Neural progenitor cell (in vitro differentiated cells): ENCODE data around the gene CACYBP. TPM values are rescaled to one million over a fixed set of nuclear protein-coding genes. Genes with fewer than 3 reads are reported as not detected.

Experiments
- DNase-seq: peaks from one replicate; pipeline ENCODE4 v3.0.0-alpha.2; 2016; ENCODE audit warnings: low spot score
- H2AFZ ChIP-seq: fragments of 200-600 bp; sonication (generic); replicated peaks from 2 replicates; pipeline ENCODE4 v1.6.1; 2016; ENCODE audit warnings: antibody characterized with exemption
- H3F3A ChIP-seq: fragments of 200-600 bp; sonication (generic); 2 replicates; pipeline ENCODE4 v1.6.1; 2016; ENCODE audit warnings: antibody characterized with exemption, low read depth
- H3K27ac ChIP-seq: fragments of 200-600 bp; sonication (generic); 2 replicates; pipeline ENCODE4 v1.5.1; 2016; ENCODE audit warnings: mild to moderate bottlenecking
- H3K27me3 ChIP-seq: fragments of 200-600 bp; sonication (generic); 2 replicates; pipeline ENCODE4 v1.6.1; 2016; ENCODE audit warnings: mild to moderate bottlenecking, moderate library complexity
- H3K36me3 ChIP-seq: fragments of 200-600 bp; sonication (generic); 2 replicates; pipeline ENCODE4 v1.5.1; 2016
- H3K4me1 ChIP-seq: fragments of 200-600 bp; sonication (generic); 2 replicates; pipeline ENCODE4 v1.6.1; 2016; ENCODE audit warnings: mixed run types
- H3K4me2 ChIP-seq: fragments of 200-600 bp; sonication (generic); 2 replicates; pipeline ENCODE4 v1.6.1; 2016
- H3K4me3 ChIP-seq: fragments of 200-600 bp; sonication (generic); 2 replicates; pipeline ENCODE4 v1.5.1; 2016
- H3K79me2 ChIP-seq: fragments of 200-600 bp; sonication (generic); 2 replicates; pipeline ENCODE4 v1.6.1; 2016; ENCODE audit warnings: low read depth
- H3K9ac ChIP-seq: fragments of 200-600 bp; sonication (generic); 2 replicates; pipeline ENCODE4 v1.6.1; 2016
- H3K9me3 ChIP-seq: fragments of 200-600 bp; sonication (generic); 2 replicates; pipeline ENCODE4 v1.5.1; 2016; ENCODE audit warnings: low read depth
- H4K20me1 ChIP-seq: fragments of 200-600 bp; sonication (generic); 2 replicates; pipeline ENCODE4 v1.6.1; 2016; ENCODE audit warnings: low read depth
- H3K27ac Mint-ChIP-seq: 3 replicates; pipeline ENCODE4 v1.8.0; 2021; ENCODE audit warnings: mixed read lengths
- H3K27me3 Mint-ChIP-seq: 2 replicates; pipeline ENCODE4 v1.8.0; 2022; ENCODE audit warnings: low read depth, mild to moderate bottlenecking, inconsistent platforms, moderate library complexity, mixed read lengths; ENCODE audit not compliant: insufficient read depth
- H3K36me3 Mint-ChIP-seq: 3 replicates; pipeline ENCODE4 v1.8.0; 2021; ENCODE audit warnings: mixed read lengths
- H3K4me1 Mint-ChIP-seq: 3 replicates; pipeline ENCODE4 v1.8.0; 2021; ENCODE audit warnings: mixed read lengths
- H3K4me3 Mint-ChIP-seq: 3 replicates; pipeline ENCODE4 v1.8.0; 2021; ENCODE audit warnings: mild to moderate bottlenecking, moderate library complexity, mixed read lengths
- H3K9me3 Mint-ChIP-seq: 3 replicates; pipeline ENCODE4 v1.8.0; 2020; ENCODE audit warnings: mixed read lengths
- CTCF ChIP-seq: fragments of 200-600 bp; sonication (generic); IDR thresholded peaks from 2 replicates; pipeline ENCODE4 v1.5.1; 2017; ENCODE audit warnings: antibody characterized with exemption, mild to moderate bottlenecking
- EZH2 ChIP-seq: fragments of 200-600 bp; sonication (generic); IDR thresholded peaks from 2 replicates; pipeline ENCODE4 v1.6.1; 2017; ENCODE audit warnings: antibody characterized with exemption, mild to moderate bottlenecking, moderate library complexity
- EZH2phosphoT487 ChIP-seq: fragments of 200-600 bp; sonication (generic); IDR thresholded peaks from 2 replicates; pipeline ENCODE4 v1.6.1; 2017; ENCODE audit warnings: antibody characterized with exemption
- total RNA-seq: library from RNA; depleted of rRNA; stranded (reverse); fragments of >200 nt; gene quantifications from 2 replicates; pipeline ENCODE4 v1.2.3, GENCODE V29; 2015; ENCODE audit warnings: low replicate concordance

The CACYBP gene
- total RNA-seq, 1 donor from 2014 or later, result 166 TPM

GRCh38 chr1:175045097-175045496 lies 45.4 kb downstream of the CACYBP start:
- Histone ChIP-seq H3K27ac (no peak overlapping the region), H3K27me3 (no peaks in the 10 kb centered on the region), H3K9me3 (no peaks in the 10 kb centered on the region), H3K36me3 (no peaks in the 10 kb centered on the region), H2AFZ (no peak overlapping the region), H3K79me2 (no peaks in the 10 kb centered on the region), H3F3A (no peaks in the 10 kb centered on the region), H3K9ac (no peak overlapping the region), H4K20me1 (no peaks in the 10 kb centered on the region), H3K4me2 (no peak overlapping the region), H3K4me1 (peaks cover 8% of the 10 kb centered on the region), H3K4me3 (no peak overlapping the region)
- TF ChIP-seq EZH2phosphoT487, result no peak
- TF ChIP-seq EZH2, result no peak
- TF ChIP-seq CTCF, result no peak
- H3K27me3 Mint-ChIP-seq, result no peaks in the 10 kb centered on the region
- no peak for DNase-seq
- H3K36me3 Mint-ChIP-seq, result no peaks in the 10 kb centered on the region
- peaks cover 19% of the 10 kb centered on the region for H3K9me3 Mint-ChIP-seq
- peaks cover 6% of the 10 kb centered on the region for H3K4me1 Mint-ChIP-seq
- H3K4me3 Mint-ChIP-seq, result no peak overlapping the region
- no peak overlapping the region for H3K27ac Mint-ChIP-seq

- H3K9me3 ChIP-seq, result no peaks in the 10 kb centered on the region
- TF ChIP-seq EZH2 (no peak), CTCF (no peak), EZH2phosphoT487 (no peak)
- peaks cover 6% of the 10 kb centered on the region for H3K4me1 Mint-ChIP-seq
- H3K27me3 Mint-ChIP-seq, result no peaks in the 10 kb centered on the region
- H3K27me3 ChIP-seq, result no peaks in the 10 kb centered on the region
- peaks cover 19% of the 10 kb centered on the region for H3K9me3 Mint-ChIP-seq
- H4K20me1 ChIP-seq, result no peaks in the 10 kb centered on the region
- H3K4me3 Mint-ChIP-seq, result no peak overlapping the region
- H3K27ac Mint-ChIP-seq, result no peak overlapping the region
- H3K4me2 ChIP-seq, result no peak overlapping the region
- no peak for DNase-seq
- peaks cover 8% of the 10 kb centered on the region for H3K4me1 ChIP-seq
- no peak overlapping the region for H3K4me3 ChIP-seq
- H3K79me2 ChIP-seq, result no peaks in the 10 kb centered on the region
- H3K9ac ChIP-seq, result no peak overlapping the region
- no peak overlapping the region for H3K27ac ChIP-seq
- no peaks in the 10 kb centered on the region for H3K36me3 ChIP-seq
- no peaks in the 10 kb centered on the region for H3F3A ChIP-seq
- H3K36me3 Mint-ChIP-seq, result no peaks in the 10 kb centered on the region
- H2AFZ ChIP-seq, result no peak overlapping the region
These were observed 45.8 kb downstream of the CACYBP start for GRCh38 chr1:175045519-175045918.

- no peaks in the 10 kb centered on the region for H3K27me3 ChIP-seq
- Mint-ChIP-seq H3K36me3 (no peaks in the 10 kb centered on the region), H3K9me3 (peaks cover 5% of the 10 kb centered on the region), H3K4me1 (no peaks in the 10 kb centered on the region), H3K4me3 (no peak overlapping the region), H3K27me3 (peaks cover 2% of the 10 kb centered on the region), H3K27ac (no peak overlapping the region)
- no peak for TF ChIP-seq EZH2
- TF ChIP-seq EZH2phosphoT487, result no peak
- TF ChIP-seq CTCF, result no peak
- no peaks in the 10 kb centered on the region for H4K20me1 ChIP-seq
- H3K36me3 ChIP-seq, result no peaks in the 10 kb centered on the region
- no peaks in the 10 kb centered on the region for H3K9me3 ChIP-seq
- H3K4me2 ChIP-seq, result no peak overlapping the region
- DNase-seq, result no peak
- no peak overlapping the region for H3K9ac ChIP-seq
- H3K4me1 ChIP-seq, result no peaks in the 10 kb centered on the region
- no peak overlapping the region for H3K27ac ChIP-seq
- H2AFZ ChIP-seq, result no peak overlapping the region
- no peaks in the 10 kb centered on the region for H3F3A ChIP-seq
- H3K4me3 ChIP-seq, result no peak overlapping the region
- H3K79me2 ChIP-seq, result no peaks in the 10 kb centered on the region
These were observed 51.2 kb downstream of the CACYBP start for GRCh38 chr1:175050992-175051391.
